Cerebellar nuclear complex (tissue), 1 donor: ENCODE data around the gene MPZL1.

Experiments used
- DNase-seq, 2 experiments: peaks; one replicate each; lab custom pipeline; 2025; lab: John Stamatoyannopoulos, UW

MPZL1 gene

DNA sequence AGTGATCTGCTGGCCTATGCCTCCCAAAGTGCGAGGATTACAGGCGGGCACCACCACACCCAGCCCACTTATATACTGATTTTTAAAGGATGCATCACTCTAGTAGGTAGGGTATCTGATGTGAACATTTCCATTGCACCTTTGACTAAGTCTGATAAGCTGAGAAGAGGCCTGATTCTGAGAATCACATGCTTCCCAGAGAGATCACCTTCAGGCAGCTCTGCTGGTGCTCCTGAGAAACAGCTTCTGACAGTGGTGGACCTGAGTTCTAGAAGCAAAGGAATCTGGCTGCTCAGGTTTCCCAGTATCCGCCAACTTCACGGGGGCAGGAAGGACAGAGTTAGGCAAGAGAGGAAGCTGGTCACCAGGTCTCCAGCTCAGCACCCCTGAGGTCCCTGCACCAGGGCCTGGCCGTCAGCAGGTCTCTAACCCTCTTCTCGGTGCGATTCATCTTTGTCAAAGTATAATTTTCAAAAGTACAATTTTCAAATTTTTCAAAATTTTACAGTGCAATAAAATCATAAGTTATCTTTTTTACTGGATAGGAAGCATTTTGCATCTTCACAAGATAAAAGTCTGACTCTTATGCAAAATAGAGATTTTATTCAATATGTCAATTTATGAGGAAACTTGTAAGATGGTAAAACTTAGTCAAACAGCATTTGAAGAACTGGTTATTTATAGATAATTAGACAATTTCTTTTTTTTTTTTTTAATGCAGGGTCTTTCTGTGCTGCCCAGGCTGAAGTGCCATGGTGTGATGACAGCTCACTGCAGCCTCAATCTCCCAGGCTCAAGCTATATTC, 25.8 kb upstream of the MPZL1 start:
- DNase-seq: no peak

- DNase-seq: no peak
Observed at GRCh38 chr1:167697667-167698141, 24.1 kb upstream of the MPZL1 start.

GRCh38 chr1:167698313-167698712, 23.5 kb upstream of the MPZL1 start:
- no peak for DNase-seq

DNA sequence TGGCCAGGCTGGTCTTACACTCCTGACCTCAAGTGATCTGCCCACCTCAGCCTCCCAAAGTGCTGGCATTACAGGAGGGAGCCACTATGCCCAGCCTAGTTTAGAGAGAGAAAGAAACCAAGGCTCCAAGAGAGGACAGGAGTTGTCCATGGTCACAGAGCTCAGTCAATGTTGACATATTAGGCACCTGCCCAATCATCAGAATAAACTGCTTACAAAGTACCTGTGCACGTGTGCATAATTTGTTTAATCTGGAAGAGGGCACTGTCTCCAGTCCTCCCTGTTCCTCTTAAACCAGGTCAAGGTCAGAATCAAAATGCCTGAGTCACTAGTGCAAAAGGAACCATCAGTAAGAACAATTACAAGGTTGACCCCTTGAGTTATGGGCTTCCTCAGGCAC, 20.3 kb upstream of the MPZL1 start:
- no peak for DNase-seq

GRCh38 chr1:167703557-167703956, 18.2 kb upstream of the MPZL1 start:
- DNase-seq: no peak

GRCh38 chr1:167704715-167705114, 17.1 kb upstream of the MPZL1 start:
- no peak for DNase-seq

- DNase-seq: no peak
Observed at GRCh38 chr1:167705250-167705649, 16.5 kb upstream of the MPZL1 start.

GRCh38 chr1:167706363-167706762, 15.4 kb upstream of the MPZL1 start:
- no peak for DNase-seq

GRCh38 chr1:167706931-167707877, 14.6 kb upstream of the MPZL1 start:
- DNase-seq: no peak

DNA sequence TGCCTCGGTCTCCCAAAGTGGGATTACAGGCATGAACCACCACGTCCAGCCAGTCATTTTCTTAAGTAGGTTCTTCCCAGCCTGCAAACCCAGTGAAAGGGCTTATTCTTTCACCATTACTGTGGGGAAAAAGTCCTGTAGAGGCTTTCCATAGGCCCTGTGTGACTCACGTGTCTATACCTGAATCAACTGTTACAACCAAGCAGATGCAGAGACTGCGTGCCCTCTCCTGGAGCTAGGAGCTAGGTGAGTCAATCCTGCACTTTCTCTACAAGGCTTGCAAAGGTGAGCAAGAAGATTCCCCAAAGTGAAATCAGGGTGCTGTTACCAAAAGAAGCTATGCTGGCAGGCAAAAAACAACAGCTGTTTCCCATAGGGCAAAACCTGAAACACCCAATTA, 13.8 kb upstream of the MPZL1 start:
- no peak for DNase-seq

- DNase-seq: no peak
Observed at GRCh38 chr1:167708940-167709389, 12.8 kb upstream of the MPZL1 start.

DNA sequence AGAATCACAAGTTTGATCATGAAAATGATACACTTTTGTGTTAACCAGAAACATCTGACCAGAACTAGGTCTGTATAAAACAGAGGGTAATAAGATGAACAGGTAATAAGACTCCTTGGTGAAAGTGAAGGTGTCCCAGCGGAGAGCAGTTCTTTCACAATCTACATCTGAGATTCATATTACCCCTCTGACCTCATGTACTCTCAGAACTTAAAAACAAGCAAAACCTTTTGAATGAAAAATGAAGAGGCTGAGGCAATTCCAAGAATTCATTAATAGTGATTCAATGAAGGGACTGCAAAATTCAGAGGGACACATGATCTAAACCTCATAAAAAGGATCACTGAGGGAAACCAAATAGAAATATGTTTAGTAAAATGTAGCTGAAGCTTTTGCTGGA, 10.9 kb upstream of the MPZL1 start:
- no peak for DNase-seq

DNA sequence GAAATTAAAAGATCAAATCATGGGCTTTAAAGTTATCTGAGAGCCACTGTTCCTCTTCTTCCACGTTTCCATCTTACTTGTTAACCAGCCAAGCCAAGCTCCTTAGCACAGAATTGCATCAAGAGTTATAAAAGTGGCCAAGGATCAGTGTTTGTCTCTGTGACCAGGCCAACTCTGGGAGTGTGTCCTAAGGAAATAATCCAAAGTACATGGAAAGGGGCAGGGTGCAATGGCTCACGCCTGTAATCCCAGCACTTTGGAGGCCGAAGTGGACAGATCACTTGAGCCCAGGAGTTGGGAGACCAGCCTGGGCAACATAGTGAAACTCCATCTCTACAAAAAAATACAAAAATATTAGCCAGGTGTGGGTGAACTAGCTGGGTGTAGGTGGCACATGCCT, 10.0 kb upstream of the MPZL1 start:
- DNase-seq: no peak

DNA sequence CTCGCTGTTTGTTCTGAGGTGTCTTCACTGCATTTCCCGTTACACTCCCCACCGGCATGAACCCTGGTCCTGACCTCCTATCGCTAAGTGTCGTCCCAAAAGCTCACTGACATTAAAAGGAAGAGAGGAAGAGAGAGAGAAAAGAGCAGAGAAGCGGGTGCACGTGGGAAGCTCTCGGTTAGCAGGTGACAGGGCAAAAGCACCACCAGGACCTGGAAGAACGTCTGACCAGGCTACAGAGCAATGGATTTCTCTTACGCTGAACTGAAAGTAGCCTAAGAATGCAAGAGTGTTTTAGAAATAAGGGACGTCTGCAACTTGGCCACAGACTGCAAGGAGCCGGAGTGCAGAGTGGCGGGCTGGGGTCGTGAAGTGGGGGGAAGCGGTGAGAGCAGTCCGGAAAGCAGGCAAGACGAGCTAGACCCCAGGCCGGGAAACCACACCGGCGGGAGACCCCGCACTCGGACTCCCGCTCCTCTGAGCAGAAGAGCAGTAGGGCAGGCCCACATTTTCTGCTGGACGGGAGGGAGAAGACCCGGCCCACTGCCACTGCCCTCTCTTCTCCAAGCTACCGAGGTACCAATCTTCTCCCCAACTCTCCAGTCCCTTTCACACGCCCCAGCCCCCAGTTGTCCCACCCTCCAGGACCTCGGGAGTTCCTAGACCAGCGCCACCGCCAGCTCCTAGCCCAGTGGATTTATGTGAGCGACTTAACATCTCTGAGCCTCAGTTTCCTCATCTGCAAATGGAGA, 8.3 kb upstream of the MPZL1 start:
- DNase-seq: peak in 1 of 2 experiments; percentile 5

GRCh38 chr1:167714098-167714438, 7.7 kb upstream of the MPZL1 start:
- no peak for DNase-seq

GRCh38 chr1:167714439-167715156, 7.2 kb upstream of the MPZL1 start:
- peak in 1 of 2 experiments; percentile 58 for DNase-seq

DNA sequence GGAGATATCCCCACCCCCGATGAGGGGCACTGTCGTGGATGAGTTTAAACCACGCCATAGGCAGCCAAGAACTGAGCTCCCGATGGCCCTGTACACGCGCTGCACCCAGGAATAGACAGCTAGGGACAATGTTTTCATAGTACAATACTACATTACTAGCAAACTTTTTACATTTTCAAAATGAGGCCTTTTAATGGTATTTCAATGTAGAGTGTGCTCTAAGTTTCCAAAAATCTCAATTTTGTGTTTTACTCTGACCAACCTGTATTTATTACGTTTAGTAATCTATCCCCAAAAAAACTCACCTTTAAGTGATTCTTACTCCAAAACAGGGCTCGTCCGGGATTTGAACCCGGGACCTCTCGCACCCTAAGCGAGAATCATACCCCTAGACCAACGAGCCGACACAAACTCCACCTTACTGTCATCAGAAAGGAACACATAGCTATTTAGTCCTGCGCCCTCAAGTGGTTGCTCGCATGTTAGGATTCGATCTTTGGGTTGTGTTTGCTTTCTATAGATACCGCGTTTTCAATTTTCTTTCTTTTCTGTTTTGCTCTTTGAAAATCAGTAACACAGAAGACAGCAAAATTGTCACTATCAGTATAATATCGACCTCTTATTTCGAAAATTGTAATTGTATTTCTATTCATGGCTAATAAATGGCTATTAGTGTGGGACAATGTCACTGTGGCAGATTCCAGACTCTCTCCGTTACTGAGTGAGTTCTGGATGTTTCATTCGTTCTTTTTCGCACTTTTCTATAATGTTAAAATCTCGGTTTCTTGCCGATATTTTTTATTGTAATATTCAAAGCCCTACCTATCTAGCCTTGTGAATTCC, 6.4 kb upstream of the MPZL1 start:
- peak; percentile 41 to 68 for DNase-seq

DNA sequence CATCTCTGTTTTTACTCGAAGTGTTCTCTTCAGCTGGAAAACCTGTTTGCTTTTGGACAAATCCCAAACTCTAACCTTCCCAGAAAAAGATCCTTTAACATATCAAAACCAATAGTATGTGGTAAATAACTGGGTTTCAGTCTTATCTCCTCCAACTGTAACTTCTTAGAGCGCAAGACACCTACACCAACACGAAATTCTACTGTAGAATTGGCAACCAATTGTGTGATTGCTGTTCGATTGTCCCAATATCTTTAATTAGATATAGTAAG, 5.8 kb upstream of the MPZL1 start:
- DNase-seq: peak in 1 of 2 experiments; percentile 10

DNA sequence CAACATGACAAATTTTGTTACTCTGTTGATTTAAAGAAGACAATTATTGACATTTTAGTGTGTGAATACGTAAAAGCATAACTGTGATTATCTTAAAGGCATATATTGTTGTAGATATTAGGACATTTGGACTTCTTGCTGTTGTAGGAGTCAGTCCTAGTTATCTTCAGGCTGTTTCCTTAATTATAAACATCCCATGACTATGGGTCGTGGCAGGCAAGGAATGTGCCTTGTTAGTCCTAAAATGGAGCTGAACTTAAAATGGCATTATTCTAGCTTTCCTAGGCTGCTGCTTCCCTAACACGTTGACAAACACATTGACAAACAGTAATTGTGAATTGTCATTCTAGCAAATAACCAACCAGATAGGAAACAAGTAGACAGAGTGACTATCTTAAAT, 4.4 kb upstream of the MPZL1 start:
- DNase-seq: no peak

GRCh38 chr1:167718914-167719691, 2.7 kb upstream of the MPZL1 start:
- no peak for DNase-seq
